ENCODE results near the gene SRD5A1.

SRD5A1 gene

GRCh38 chr5:6686501-6686900, 53.3 kb downstream of the SRD5A1 start:
- DNase-seq (ENCODE audit: low spot score), result no peak

- no peak for DNase-seq (ENCODE audit: low spot score)
Measured at GRCh38 chr5:6686915-6687409, 53.7 kb downstream of the SRD5A1 start.

GRCh38 chr5:6687505-6687904, 54.3 kb downstream of the SRD5A1 start:
- DNase-seq (ENCODE audit: low spot score), result no peak

GRCh38 chr5:6692906-6693305, 59.7 kb downstream of the SRD5A1 start:
- DNase-seq (ENCODE audit: low spot score), result no peak

- no peak for DNase-seq (ENCODE audit: low spot score)
Measured at GRCh38 chr5:6698696-6699095, 65.5 kb downstream of the SRD5A1 start.

- DNase-seq (ENCODE audit: low spot score), result no peak
Measured at GRCh38 chr5:6699357-6699756, 66.1 kb downstream of the SRD5A1 start.

GRCh38 chr5:6700074-6700684, 66.9 kb downstream of the SRD5A1 start:
- no peak for DNase-seq (ENCODE audit: low spot score)

- DNase-seq (ENCODE audit: low spot score), result no peak
Measured at GRCh38 chr5:6700685-6701355, 67.6 kb downstream of the SRD5A1 start.

- DNase-seq (ENCODE audit: low spot score), result no peak
Measured at GRCh38 chr5:6701491-6701890, 68.3 kb downstream of the SRD5A1 start.

GRCh38 chr5:6702633-6703032, 69.4 kb downstream of the SRD5A1 start:
- no peak for DNase-seq (ENCODE audit: low spot score)

GRCh38 chr5:6703806-6704205, 70.6 kb downstream of the SRD5A1 start:
- no peak for DNase-seq (ENCODE audit: low spot score)

GRCh38 chr5:6704361-6704851, 71.2 kb downstream of the SRD5A1 start:
- no peak for DNase-seq (ENCODE audit: low spot score)

- no peak for DNase-seq (ENCODE audit: low spot score)
Measured at GRCh38 chr5:6705088-6705487, 71.8 kb downstream of the SRD5A1 start.

- DNase-seq (ENCODE audit: low spot score), result no peak
Measured at GRCh38 chr5:6705959-6706358, 72.7 kb downstream of the SRD5A1 start.

- DNase-seq (ENCODE audit: low spot score), result no peak
Measured at GRCh38 chr5:6707852-6708251, 74.6 kb downstream of the SRD5A1 start.

- no peak for DNase-seq (ENCODE audit: low spot score)
Measured at GRCh38 chr5:6708814-6709213, 75.6 kb downstream of the SRD5A1 start.

- no peak for DNase-seq (ENCODE audit: low spot score)
Measured at GRCh38 chr5:6710070-6710469, 76.8 kb downstream of the SRD5A1 start.

GRCh38 chr5:6710551-6711318, 77.5 kb downstream of the SRD5A1 start:
- no peak for DNase-seq (ENCODE audit: low spot score)

- no peak for DNase-seq (ENCODE audit: low spot score)
Measured at GRCh38 chr5:6711409-6712141, 78.3 kb downstream of the SRD5A1 start.

- peak; percentile 39 for DNase-seq (ENCODE audit: low spot score)
Measured at GRCh38 chr5:6712142-6712576, 78.9 kb downstream of the SRD5A1 start.

GRCh38 chr5:6712577-6713273, 79.5 kb downstream of the SRD5A1 start:
- DNase-seq (ENCODE audit: low spot score), result peak; percentile 96
